H1 (cell line): Measurements from ENCODE around the gene ATG9B. TPM values are rescaled to one million over a fixed set of nuclear protein-coding genes. Genes with fewer than 3 reads are reported as not detected.
A peak's percentile ranks its signal among the peaks of the same experiment; 100 is the strongest.

ENCODE experiments used
- CTCF ChIA-PET: fragments of 300-600 bp; sonication (Branson Sonifier 250); formaldehyde crosslinking; loops from one replicate; lab custom pipeline; 2021; ENCODE audit not compliant: partially characterized antibody; lab: Charles Lee
- POLR2A ChIA-PET: fragments of 300-600 bp; sonication (Branson Sonifier 250); formaldehyde crosslinking; loops from one replicate; lab custom pipeline; 2021; ENCODE audit warnings: inconsistent platforms; ENCODE audit not compliant: partially characterized antibody; lab: Charles Lee
- DNase-seq, 2 experiments: peaks; one replicate each; pipeline versions ENCODE4 v3.0.0 to v3.0.0-alpha.2; 2010 to 2022; ENCODE audit warnings: low spot score in 2 of 2, low read depth in 1 of 2, mixed read lengths in 1 of 2
- FAIRE-seq: peaks from 2 replicates; lab custom pipeline; 2011; peaks lifted over from hg19 to GRCh38; lab: Jason Lieb, UNC
- H2AFZ ChIP-seq: 2 replicates; pipeline ENCODE4 v1.8.1; 2012; ENCODE audit warnings: low read length, inconsistent platforms
- H2AK5ac ChIP-seq: 2 replicates; pipeline ENCODE4 v1.6.1; 2013; ENCODE audit warnings: low read depth, low read length
- H2BK120ac ChIP-seq: replicated peaks from 2 replicates; pipeline ENCODE3; 2013; ENCODE audit warnings: low read depth, low read length, inconsistent platforms
- H2BK12ac ChIP-seq: 2 replicates; pipeline ENCODE4 v1.6.1; 2013; ENCODE audit warnings: low read depth, low read length
- H2BK15ac ChIP-seq: 2 replicates; pipeline ENCODE4 v1.6.1; 2013; ENCODE audit warnings: low read length
- H2BK20ac ChIP-seq: 2 replicates; pipeline ENCODE4 v1.6.1; 2013; ENCODE audit warnings: low read length
- H2BK5ac ChIP-seq: 2 replicates; pipeline ENCODE4 v1.6.1; 2013; ENCODE audit warnings: low read depth, low read length
- H3K14ac ChIP-seq: 2 replicates; pipeline ENCODE4 v1.6.1; 2013; ENCODE audit warnings: inconsistent platforms; ENCODE audit not compliant: insufficient read length
- H3K18ac ChIP-seq: 2 replicates; pipeline ENCODE4 v1.6.1; 2013; ENCODE audit warnings: low read length; ENCODE audit errors: extremely low read depth
- H3K23ac ChIP-seq: 2 replicates; pipeline ENCODE4 v1.6.1; 2013; ENCODE audit warnings: inconsistent platforms; ENCODE audit not compliant: insufficient read length
- H3K23me2 ChIP-seq: 2 replicates; pipeline ENCODE4 v1.6.1; 2013; ENCODE audit warnings: low read depth, low read length
- H3K27ac ChIP-seq: 2 replicates; pipeline ENCODE4 v1.6.1; 2011; ENCODE audit warnings: low read depth, low read length, inconsistent platforms
- H3K27me3 ChIP-seq, 4 experiments: replicated peaks in 1 of 4; 1 replicate in 1 of 4; 2 replicates in 3 of 4; pipeline versions ENCODE4 v1.6.1 to v1.8.1; 2011 to 2013; ENCODE audit warnings: low read length in 3 of 4, mild to moderate bottlenecking in 3 of 4, inconsistent platforms in 2 of 4, mixed read lengths in 2 of 4, moderate library complexity in 1 of 4; ENCODE audit not compliant: control insufficient read depth in 3 of 4, insufficient read depth in 3 of 4; ENCODE audit errors: extremely low read depth in 1 of 4
- H3K36me3 ChIP-seq, 4 experiments: 2 replicates each; pipeline versions ENCODE4 v1.6.1 to v1.8.1; 2011 to 2013; ENCODE audit warnings: mild to moderate bottlenecking in 4 of 4, low read length in 3 of 4, moderate library complexity in 2 of 4, control low read depth in 1 of 4, inconsistent platforms in 1 of 4; ENCODE audit not compliant: insufficient read depth in 4 of 4, control insufficient read depth in 2 of 4
- H3K4ac ChIP-seq: replicated peaks from 2 replicates; pipeline ENCODE3; 2013; ENCODE audit warnings: low read length, low read depth, mixed read lengths, inconsistent platforms; ENCODE audit not compliant: insufficient read length
- H3K4me1 ChIP-seq, 4 experiments: replicated peaks in 1 of 4; 1 replicate in 1 of 4; 2 replicates in 3 of 4; pipeline versions ENCODE4 v1.6.1 to v1.8.1; 2011 to 2013; ENCODE audit warnings: low read length in 3 of 4, inconsistent platforms in 2 of 4, mixed read lengths in 1 of 4; ENCODE audit not compliant: insufficient read depth in 4 of 4, control insufficient read depth in 3 of 4
- H3K4me2 ChIP-seq, 2 experiments: 2 replicates each; pipeline versions ENCODE4 v1.6.1 to v1.8.1; 2011 to 2013; ENCODE audit warnings: low read depth in 2 of 2, low read length in 2 of 2, control low read depth in 1 of 2, inconsistent platforms in 1 of 2, mild to moderate bottlenecking in 1 of 2; ENCODE audit not compliant: insufficient read depth in 1 of 2
- H3K4me3 ChIP-seq, 4 experiments: fragments of 200-600, 300-600 bp in 1 of 4; sonication (generic), shearing (Covaris generic), sonication (Bioruptor Twin) in 1 of 4; 2 replicates each; pipeline versions ENCODE4 v1.5.1 to v1.8.1; 2011 to 2016; ENCODE audit warnings: low read length in 4 of 4, low read depth in 3 of 4, control low read depth in 2 of 4, inconsistent platforms in 2 of 4, mild to moderate bottlenecking in 2 of 4, mixed read lengths in 1 of 4, moderate library complexity in 1 of 4; ENCODE audit not compliant: insufficient read depth in 2 of 4; ENCODE audit errors: extremely low read depth in 1 of 4
- H3K56ac ChIP-seq: replicated peaks from 2 replicates; pipeline ENCODE3; 2013; ENCODE audit warnings: low read depth, mild to moderate bottlenecking, mixed read lengths, low read length, inconsistent platforms; ENCODE audit not compliant: insufficient read length
- H3K79me1 ChIP-seq: 2 replicates; pipeline ENCODE4 v1.6.1; 2013; ENCODE audit warnings: low read depth, low read length, control low read depth
- H3K79me2 ChIP-seq, 2 experiments: 2 replicates each; pipeline versions ENCODE4 v1.6.1 to v1.8.1; 2012 to 2013; ENCODE audit warnings: low read length in 2 of 2, mild to moderate bottlenecking in 2 of 2, inconsistent platforms in 1 of 2; ENCODE audit not compliant: insufficient read depth in 2 of 2, control insufficient read depth in 1 of 2
- H3K9ac ChIP-seq, 4 experiments: replicated peaks in 1 of 4; 1 replicate in 1 of 4; 2 replicates in 3 of 4; pipeline versions ENCODE4 v1.6.1 to v1.8.1; 2011 to 2013; ENCODE audit warnings: low read depth in 3 of 4, low read length in 3 of 4, control low read depth in 2 of 4, mild to moderate bottlenecking in 2 of 4, moderate library complexity in 2 of 4, inconsistent platforms in 1 of 4; ENCODE audit errors: extremely low read depth in 1 of 4
- H3K9me3 ChIP-seq, 2 experiments: 2 replicates each; pipeline versions ENCODE4 v1.6.1 to v1.8.1; 2012 to 2013; ENCODE audit warnings: mild to moderate bottlenecking in 2 of 2, moderate library complexity in 2 of 2, control low read depth in 1 of 2, inconsistent platforms in 1 of 2, low read depth in 1 of 2, low read length in 1 of 2, mixed read lengths in 1 of 2; ENCODE audit not compliant: insufficient read depth in 2 of 2
- H4K20me1 ChIP-seq, 2 experiments: replicated peaks in 1 of 2; 2 replicates each; pipeline versions ENCODE3 to v1.8.1; 2011 to 2013; ENCODE audit warnings: inconsistent platforms in 2 of 2, low read length in 2 of 2, mild to moderate bottlenecking in 1 of 2; ENCODE audit not compliant: insufficient read depth in 2 of 2, control insufficient read depth in 1 of 2
- H4K5ac ChIP-seq: 2 replicates; pipeline ENCODE4 v1.6.1; 2013; ENCODE audit warnings: low read length, low read depth, mixed read lengths, inconsistent platforms; ENCODE audit not compliant: insufficient read length
- H4K8ac ChIP-seq: 2 replicates; pipeline ENCODE4 v1.8.0; 2013; ENCODE audit warnings: mild to moderate bottlenecking, moderate library complexity, low read length, inconsistent platforms; ENCODE audit not compliant: insufficient read depth; ENCODE audit errors: extremely low read depth
- H4K91ac ChIP-seq: replicated peaks from 2 replicates; pipeline ENCODE3; 2013; ENCODE audit warnings: low read length, mixed read lengths, inconsistent platforms; ENCODE audit not compliant: insufficient read length
- CBX8 ChIP-seq: fragments of 300-800, 300-1000 bp; sonication (generic); IDR thresholded peaks from 2 replicates; pipeline ENCODE4 v1.7.1; 2016; ENCODE audit warnings: low read depth, low read length, borderline replicate concordance
- MAX ChIP-seq: IDR thresholded peaks from 2 replicates; pipeline ENCODE4 v1.6.1; 2012; ENCODE audit warnings: inconsistent platforms
- RFX5 ChIP-seq: IDR thresholded peaks from 2 replicates; pipeline ENCODE4 v1.6.1; 2011; ENCODE audit warnings: low read depth, low read length, improper control_type of control experiment, borderline replicate concordance
- SP1 ChIP-seq: IDR thresholded peaks from 2 replicates; pipeline ENCODE4 v1.6.1; 2011; ENCODE audit warnings: low read depth, low read length
- TAF1 ChIP-seq: IDR thresholded peaks from 2 replicates; pipeline ENCODE4 v1.6.1; 2011; ENCODE audit warnings: mild to moderate bottlenecking, low read depth, low read length
- WGBS, 2 experiments: shearing (Covaris generic) in 1 of 2; methylation state at CpG; one replicate each; pipeline versions ENCODE4 v1.1.6 to v1.1.7; 2013 to 2015; ENCODE audit warnings: low lambda C conversion rate in 2 of 2, mixed read lengths in 2 of 2, inconsistent platforms in 1 of 2, low coverage in 1 of 2, missing lambda C conversion rate in 1 of 2; ENCODE audit not compliant: insufficient replicate concordance in 2 of 2, insufficient coverage in 1 of 2, insufficient read length in 1 of 2; ENCODE audit errors: extremely low coverage in 1 of 2, missing lambda C conversion rate in 1 of 2; 5-methylcytosine and 5-hydroxymethylcytosine counted together
- polyA plus RNA-seq, 7 experiments: library from polyadenylated mRNA; depleted of rRNA in 3 of 7; stranded (reverse) in 5 of 7; unstranded in 2 of 7; fragments of >200 nt in 5 of 7; fragments of 200-250 nt in 2 of 7; gene quantifications; 1 replicate in 5 of 7; 2 replicates in 1 of 7; 4 replicates in 1 of 7; pipeline versions ENCODE4 v1.2.1 to v1.2.3, GENCODE V29; 2011 to 2013; ENCODE audit warnings: missing spikeins in 2 of 7, mixed read lengths in 2 of 7
- total RNA-seq: library from RNA; stranded (reverse); fragmentation: NEBNext Ultra II Directional; extraction: Animal tissue kit (Norgen Biotek cat#: 25700); gene quantifications from 2 replicates; pipeline ENCODE4 v1.2.1, GENCODE V29; 2021
- TF ChIP-seq, protein P1 (sequence below): IDR thresholded peaks from 2 replicates; pipeline ENCODE4 v1.6.1; 2011; ENCODE audit warnings: low read length, improper control_type of control experiment

ATG9B gene
- total and polyA plus RNA-seq, 2 of the 8 experiments (the other 6 are each of a cell fraction or from before 2014, with no cell fraction given), result 1.4 to 2.3 TPM

DNA sequence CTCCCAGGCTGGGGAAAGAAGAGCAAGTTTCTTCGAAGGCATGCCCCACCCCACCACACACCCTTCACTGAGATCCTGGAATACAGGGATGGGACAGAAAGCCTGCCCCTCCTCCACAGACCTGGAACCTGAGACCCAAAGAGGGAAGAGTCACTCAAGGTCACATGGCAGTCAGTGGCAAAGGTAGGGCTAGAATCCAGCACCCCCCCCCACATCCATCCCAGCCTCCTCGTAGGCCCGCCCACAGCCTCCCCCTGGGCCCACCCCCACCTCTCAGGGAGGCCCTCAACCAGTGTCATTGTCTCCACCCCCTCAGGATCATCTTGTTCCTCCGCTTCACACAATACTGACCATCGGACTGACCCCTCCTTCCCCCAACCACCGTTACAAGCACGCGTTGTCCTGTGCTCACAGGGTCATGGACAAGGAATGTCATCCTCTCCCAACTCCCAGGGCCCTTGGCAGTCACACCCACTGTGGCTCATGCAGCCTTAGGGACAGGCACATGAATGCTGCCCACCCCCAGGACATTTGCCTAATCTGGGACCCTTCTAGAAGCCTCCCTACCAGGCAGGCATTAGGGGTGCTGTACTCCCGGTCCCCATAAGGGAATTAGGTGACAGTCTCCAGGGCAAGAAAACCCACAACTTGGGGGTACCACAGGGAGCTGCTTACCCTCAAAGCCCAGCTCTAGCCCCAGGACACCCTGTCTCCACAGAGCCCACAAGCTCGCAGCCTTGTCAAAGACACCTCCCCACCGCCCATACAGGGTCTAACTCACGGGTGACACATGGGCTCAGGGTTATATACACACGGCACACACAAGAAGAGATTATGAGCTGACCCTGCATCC, 47.5 kb downstream of the ATG9B start:
- no peaks in the 10 kb centered on the region for H3K36me3 ChIP-seq
- ChIA-PET POLR2A (interaction anchor here (0.9 to 1.4 kb wide), 6 partner anchors 11 to 37 kb away, joined by 3 to 6 read pairs (median 4); no protein-coding TSS in a partner anchor), CTCF (interaction anchor here (0.6 to 27.0 kb wide), 7 partner anchors 10 to 630 kb away, joined by 3 to 797 read pairs (median 6); no protein-coding TSS in a partner anchor)
- TF ChIP-seq SP1 (0 out of 2 replicates have a peak, but pooled peaks have one; percentile 29), TAF1 (no peak), RFX5 (no peak), CBX8 (no peak), MAX (peak; percentile 11; the same call in 1 of the 2 replicates)
- TF ChIP-seq, protein P1, sequence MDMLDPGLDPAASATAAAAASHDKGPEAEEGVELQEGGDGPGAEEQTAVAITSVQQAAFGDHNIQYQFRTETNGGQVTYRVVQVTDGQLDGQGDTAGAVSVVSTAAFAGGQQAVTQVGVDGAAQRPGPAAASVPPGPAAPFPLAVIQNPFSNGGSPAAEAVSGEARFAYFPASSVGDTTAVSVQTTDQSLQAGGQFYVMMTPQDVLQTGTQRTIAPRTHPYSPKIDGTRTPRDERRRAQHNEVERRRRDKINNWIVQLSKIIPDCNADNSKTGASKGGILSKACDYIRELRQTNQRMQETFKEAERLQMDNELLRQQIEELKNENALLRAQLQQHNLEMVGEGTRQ, result peak; percentile 58; the same call in 1 of the 2 replicates
- no peak overlapping the region for H3K23ac ChIP-seq
- H2BK120ac ChIP-seq, result no peak overlapping the region
- no peak overlapping the region for H3K56ac ChIP-seq
- H2AFZ ChIP-seq, result no peak overlapping the region
- no peak overlapping the region for H4K5ac ChIP-seq
- H2BK5ac ChIP-seq, result no peak overlapping the region
- peak overlapping the region; percentile 84 to 97 for H3K4me2 ChIP-seq
- H3K14ac ChIP-seq, result no peak overlapping the region
- H2BK15ac ChIP-seq, result peak overlapping the region; percentile 72; the same call in 1 of the 2 replicates
- 40% methylated on average over 11 of the region's 13 CpGs; no CpG with 5 or more reads in 1 of the 2 experiments for WGBS, 2 experiments
- H2BK20ac ChIP-seq, result 0 out of 2 replicates have a peak overlapping the region, but pooled peaks have one; percentile 25
- H4K8ac ChIP-seq, result no peak overlapping the region; the same call in 1 of the 2 replicates
- H4K20me1 ChIP-seq, result peaks cover 2 to 9% of the 10 kb centered on the region in 2 experiments
- peak overlapping the region; percentile 86; the same call in 1 of the 2 replicates for H2BK12ac ChIP-seq
- peak overlapping the region; percentile 35 to 60 (median 42) for H3K4me3 ChIP-seq
- no peaks in the 10 kb centered on the region; the same call in 1 of the 2 replicates for H3K79me1 ChIP-seq
- DNase-seq (no peak), FAIRE-seq (no peak)
- H2AK5ac ChIP-seq, result no peak overlapping the region
- no peak overlapping the region; a peak in 1 of 7 replicates for H3K9ac ChIP-seq
- peaks cover 11 to 41% (median 34%) of the 10 kb centered on the region in 4 experiments for H3K4me1 ChIP-seq
- H3K27ac ChIP-seq, result no peak overlapping the region
- H4K91ac ChIP-seq, result peak overlapping the region; percentile 83
- no peak overlapping the region for H3K4ac ChIP-seq
- H3K79me2 ChIP-seq, result no peaks in the 10 kb centered on the region
- H3K9me3 ChIP-seq, result no peaks in the 10 kb centered on the region
- peak overlapping the region; percentile 68; the same call in 1 of the 2 replicates for H3K18ac ChIP-seq
- peaks cover 2 to 34% (median 27%) of the 10 kb centered on the region in 4 experiments for H3K27me3 ChIP-seq
- peaks cover 21% of the 10 kb centered on the region for H3K23me2 ChIP-seq
